ENCODE results near the gene APBB1.
"Not testable (repeated sequence)": the region's sequence is repeated elsewhere in the genome, so short reads cannot be mapped to it uniquely, and the experiment has no call there.

The APBB1 gene

GRCh38 chr11:6392251-6392650 is 26.6 kb downstream of the APBB1 start:
- in situ Hi-C loops (cut with MboI; ENCODE audit: low sequenced_read_pairs), result not testable (repeated sequence)

- in situ Hi-C loops (cut with MboI; ENCODE audit: low sequenced_read_pairs), result no loop called here
These were observed 27.3 kb downstream of the APBB1 start for GRCh38 chr11:6391537-6392134.

- in situ Hi-C loops (cut with MboI; ENCODE audit: low sequenced_read_pairs), result no loop called here
These were observed 28.0 kb downstream of the APBB1 start for GRCh38 chr11:6390718-6391469.

- in situ Hi-C loops (cut with MboI; ENCODE audit: low sequenced_read_pairs), result no loop called here
These were observed 28.8 kb downstream of the APBB1 start, which contains the start of gene SMPD1 for GRCh38 chr11:6389905-6390717. SMPD1 (plus strand) TSS chr11:6390474; CDS start chr11:6390599, 125 bp downstream.

GRCh38 chr11:6388748-6389147 is 30.1 kb downstream of the APBB1 start:
- in situ Hi-C loops (cut with MboI; ENCODE audit: low sequenced_read_pairs), result no loop called here

GRCh38 chr11:6387811-6388599 is 30.9 kb downstream of the APBB1 start:
- in situ Hi-C loops (cut with MboI; ENCODE audit: low sequenced_read_pairs), result no loop called here

- in situ Hi-C loops (cut with MboI; ENCODE audit: low sequenced_read_pairs), result no loop called here
These were observed 33.7 kb downstream of the APBB1 start for GRCh38 chr11:6385046-6385777.

- in situ Hi-C loops (cut with MboI; ENCODE audit: low sequenced_read_pairs), result no loop called here
These were observed 40.3 kb downstream of the APBB1 start for GRCh38 chr11:6378640-6378989.

- in situ Hi-C loops (cut with MboI; ENCODE audit: low sequenced_read_pairs), result no loop called here
These were observed 40.8 kb downstream of the APBB1 start for GRCh38 chr11:6377902-6378639.

- in situ Hi-C loops (cut with MboI; ENCODE audit: low sequenced_read_pairs), result no loop called here
These were observed 47.1 kb downstream of the APBB1 start for GRCh38 chr11:6371825-6372224.

GRCh38 chr11:6365659-6366058 is 53.2 kb downstream of the APBB1 start:
- in situ Hi-C loops (cut with MboI; ENCODE audit: low sequenced_read_pairs), result no loop called here

- in situ Hi-C loops (cut with MboI; ENCODE audit: low sequenced_read_pairs), result no loop called here
These were observed 55.8 kb downstream of the APBB1 start for GRCh38 chr11:6362873-6363678.

- in situ Hi-C loops (cut with MboI; ENCODE audit: low sequenced_read_pairs), result no loop called here
These were observed 56.6 kb downstream of the APBB1 start for GRCh38 chr11:6362185-6362872.

GRCh38 chr11:6360183-6360582 is 58.7 kb downstream of the APBB1 start:
- in situ Hi-C loops (cut with MboI; ENCODE audit: low sequenced_read_pairs), result no loop called here

GRCh38 chr11:6357222-6357621 is 61.7 kb downstream of the APBB1 start:
- in situ Hi-C loops (cut with MboI; ENCODE audit: low sequenced_read_pairs), result no loop called here

- in situ Hi-C loops (cut with MboI; ENCODE audit: low sequenced_read_pairs), result no loop called here
These were observed 62.3 kb downstream of the APBB1 start for GRCh38 chr11:6356503-6357055.

- in situ Hi-C loops (cut with MboI; ENCODE audit: low sequenced_read_pairs), result no loop called here
These were observed 64.0 kb downstream of the APBB1 start for GRCh38 chr11:6354651-6355485.
